Measurements from ENCODE around the gene RBBP5.

Gene RBBP5

GRCh38 chr1:205129447-205130029 is 7.8 kb upstream of the RBBP5 start:
- FAIRE-seq, result no peak

DNA sequence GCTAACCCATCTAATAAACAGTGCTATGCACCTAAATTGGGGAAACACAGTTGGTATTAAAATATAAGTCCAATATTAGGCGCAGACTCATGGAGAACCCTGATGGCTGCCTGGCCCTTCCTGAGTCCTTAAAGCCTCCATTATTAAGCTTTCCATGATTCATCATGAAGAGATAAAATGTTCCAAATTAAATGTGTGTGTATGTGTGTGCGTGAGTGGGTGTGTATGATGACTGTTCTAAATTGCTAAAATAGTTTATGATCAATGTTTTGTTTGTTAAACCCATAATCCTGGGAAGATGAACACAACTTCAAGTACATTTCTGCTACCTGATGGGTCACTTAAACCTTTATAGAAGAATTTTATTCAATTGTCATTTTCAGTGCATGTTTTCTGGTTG is 6.3 kb upstream of the RBBP5 start:
- FAIRE-seq, result no peak

GRCh38 chr1:205127646-205128045 is 5.9 kb upstream of the RBBP5 start:
- no peak for FAIRE-seq

- FAIRE-seq, result no peak
Measured at GRCh38 chr1:205124726-205125125, 2.9 kb upstream of the RBBP5 start.

DNA sequence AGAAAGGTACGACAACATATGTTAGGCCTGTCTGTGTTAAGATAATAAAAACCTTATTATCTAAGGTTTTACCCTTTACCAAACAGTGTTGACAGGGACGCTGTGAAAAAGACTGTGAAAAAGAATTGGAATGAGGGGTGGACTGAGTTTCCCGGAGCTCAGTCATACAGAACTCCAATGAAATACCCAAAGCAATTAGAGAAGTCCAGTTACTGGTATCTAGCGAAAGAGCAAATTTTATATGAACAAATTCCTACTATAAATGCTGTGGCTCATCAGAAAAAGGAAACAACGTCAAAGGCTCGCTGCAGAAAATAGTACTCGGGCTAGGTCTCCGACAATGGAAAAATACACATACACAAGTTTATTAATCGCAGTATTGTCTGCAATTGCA is 708 bp upstream of the RBBP5 start:
- no peak for FAIRE-seq

GRCh38 chr1:205118752-205119151 is 3.0 kb downstream of the RBBP5 start:
- no peak for FAIRE-seq

DNA sequence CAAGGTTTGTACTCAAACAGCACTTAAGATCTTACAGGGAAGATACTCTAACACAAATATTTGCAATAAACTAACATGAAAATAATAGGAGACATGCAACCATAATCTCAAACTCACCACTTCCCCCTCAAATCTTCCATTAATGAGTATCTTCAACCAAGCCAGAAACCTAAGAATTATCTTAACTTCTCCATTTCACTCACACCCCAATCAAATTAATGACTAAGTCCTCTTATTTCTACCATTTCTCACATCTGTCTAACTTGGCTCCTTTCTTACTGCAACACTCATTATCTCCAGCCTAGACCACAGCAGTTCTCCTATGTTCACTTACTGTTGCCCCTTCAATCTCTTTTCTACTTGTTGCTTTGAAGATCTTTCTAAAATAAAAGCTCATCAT is 10.4 kb downstream of the RBBP5 start:
- FAIRE-seq, result no peak

- no peak for FAIRE-seq
Measured at GRCh38 chr1:205109711-205110110, 12.1 kb downstream of the RBBP5 start.

GRCh38 chr1:205109269-205109668 is 12.5 kb downstream of the RBBP5 start:
- FAIRE-seq, result no peak

GRCh38 chr1:205108464-205108863 is 13.3 kb downstream of the RBBP5 start:
- FAIRE-seq, result no peak

- no peak for FAIRE-seq
Measured at GRCh38 chr1:205107327-205107726, 14.5 kb downstream of the RBBP5 start.

DNA sequence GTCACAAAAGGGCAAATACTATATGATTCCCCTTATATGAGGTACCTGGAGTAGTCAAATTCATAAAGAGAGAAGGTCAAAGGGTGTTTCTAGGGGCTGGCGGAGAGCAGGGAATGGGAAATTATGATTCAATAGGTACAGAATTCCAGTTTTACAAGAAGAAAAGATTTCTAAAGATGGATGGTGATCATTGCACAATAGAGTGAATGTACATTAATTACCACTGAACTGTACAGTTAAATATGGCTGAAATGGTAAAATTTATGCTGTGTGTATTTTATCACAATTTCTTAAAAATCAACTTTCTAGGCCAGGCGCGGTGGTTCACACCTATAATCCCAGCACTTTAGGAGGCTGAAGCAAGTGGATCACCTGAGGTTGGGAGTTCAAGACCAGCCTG is 19.4 kb downstream of the RBBP5 start:
- FAIRE-seq, result no peak

DNA sequence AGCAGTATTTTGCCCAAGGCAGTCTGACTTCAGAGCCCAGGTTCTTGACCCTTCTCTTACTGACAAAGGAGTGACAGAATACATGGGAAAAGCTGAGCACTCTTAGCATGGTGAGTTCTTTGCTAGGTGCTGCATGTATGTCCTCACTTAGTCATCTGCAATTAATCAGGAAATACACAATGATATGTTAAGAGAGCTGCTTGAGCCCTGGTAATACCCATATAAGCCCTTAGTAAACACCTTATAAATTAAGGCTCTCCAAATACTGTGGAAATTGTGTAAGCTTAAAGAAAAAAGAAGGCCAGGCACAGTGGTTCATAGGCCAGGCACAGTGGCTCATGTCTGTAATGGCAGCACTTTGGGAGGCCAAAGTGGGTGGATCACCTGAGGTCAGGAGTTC is 23.5 kb downstream of the RBBP5 start:
- FAIRE-seq, result no peak

- no peak for FAIRE-seq
Measured at GRCh38 chr1:205095422-205095821, 26.4 kb downstream of the RBBP5 start.

DNA sequence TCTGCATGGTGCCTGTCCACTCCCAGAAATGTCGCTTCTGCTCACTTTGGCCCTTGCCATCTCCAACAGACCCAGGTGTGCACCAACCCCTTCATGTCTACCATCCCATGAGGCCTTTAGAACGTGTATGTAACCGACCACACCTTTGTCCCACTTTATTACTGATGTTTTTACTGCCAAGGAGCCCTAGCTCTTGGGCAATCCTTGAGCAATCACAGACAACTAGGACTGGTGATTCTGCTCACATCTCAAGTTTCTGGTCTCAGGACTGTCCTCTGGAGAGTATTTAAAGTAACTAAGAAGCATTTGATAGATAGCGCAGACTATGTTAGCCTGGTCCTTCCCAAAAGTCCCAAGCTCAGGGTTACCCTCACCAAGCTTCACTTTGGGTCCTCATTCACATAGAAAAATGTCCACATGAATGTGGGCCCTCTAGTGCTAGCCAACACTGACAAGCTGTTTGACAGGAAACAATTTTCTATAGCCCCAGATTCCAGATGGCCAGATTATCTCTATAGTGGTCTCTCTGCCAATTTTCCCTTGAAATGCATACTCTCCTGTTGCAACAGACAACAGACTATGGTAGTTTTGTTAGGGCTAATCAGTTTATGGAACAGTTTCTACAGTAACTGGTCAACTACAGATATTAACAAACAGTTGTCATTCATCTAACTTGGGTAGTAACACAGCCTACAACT is 30.6 kb downstream of the RBBP5 start:
- no peak for FAIRE-seq

DNA sequence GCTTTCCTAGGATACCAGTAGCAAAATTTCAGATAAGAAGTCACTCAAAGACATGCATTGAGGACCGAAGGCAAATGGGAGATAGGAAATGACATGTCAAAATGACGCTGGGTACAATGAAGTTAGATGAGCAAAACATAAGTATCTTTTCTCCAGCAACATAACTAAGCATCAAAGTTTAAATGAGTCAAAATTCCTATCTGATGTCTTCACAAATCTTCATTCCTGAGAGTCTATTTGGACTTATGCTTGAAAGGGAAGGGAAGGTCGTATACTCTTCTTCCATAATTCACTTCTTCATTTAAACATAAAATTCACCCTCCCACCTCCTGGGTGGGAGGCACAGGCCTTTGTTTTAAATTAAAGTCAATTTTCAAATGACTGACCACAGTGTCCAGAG is 33.4 kb downstream of the RBBP5 start:
- FAIRE-seq, result no peak

GRCh38 chr1:205084360-205084759 is 37.4 kb downstream of the RBBP5 start, which contains the start of gene TMEM81:
TMEM81 (minus strand) TSS chr1:205084460; CDS start chr1:205084320, 140 bp downstream.
- FAIRE-seq, result no peak

GRCh38 chr1:205082431-205082830 is 39.3 kb downstream of the RBBP5 start:
- FAIRE-seq, result no peak

DNA sequence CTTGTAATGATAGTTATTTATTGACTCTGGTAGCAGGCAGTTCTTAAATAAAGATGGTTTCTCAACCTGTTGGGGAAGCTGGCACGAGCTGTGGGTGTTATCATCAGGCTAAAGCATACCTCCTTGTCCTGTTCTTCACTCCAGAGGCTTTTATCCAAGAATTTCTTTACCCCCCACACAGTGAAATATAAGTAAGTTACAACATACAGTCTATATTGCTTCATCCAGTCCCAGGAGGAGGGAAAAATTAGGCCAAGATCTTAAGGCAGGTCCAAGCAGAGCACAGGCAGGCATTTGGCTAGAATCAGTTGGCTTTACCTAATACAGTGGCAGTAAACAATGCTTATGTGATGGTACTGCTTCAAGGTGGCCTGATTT is 43.9 kb downstream of the RBBP5 start:
- FAIRE-seq, result no peak

- no peak for FAIRE-seq
Measured at GRCh38 chr1:205077158-205077933, 44.4 kb downstream of the RBBP5 start.

GRCh38 chr1:205076245-205076761 is 45.5 kb downstream of the RBBP5 start:
- FAIRE-seq, result no peak

- FAIRE-seq, result no peak
Measured at GRCh38 chr1:205075642-205076155, 46.1 kb downstream of the RBBP5 start.

DNA sequence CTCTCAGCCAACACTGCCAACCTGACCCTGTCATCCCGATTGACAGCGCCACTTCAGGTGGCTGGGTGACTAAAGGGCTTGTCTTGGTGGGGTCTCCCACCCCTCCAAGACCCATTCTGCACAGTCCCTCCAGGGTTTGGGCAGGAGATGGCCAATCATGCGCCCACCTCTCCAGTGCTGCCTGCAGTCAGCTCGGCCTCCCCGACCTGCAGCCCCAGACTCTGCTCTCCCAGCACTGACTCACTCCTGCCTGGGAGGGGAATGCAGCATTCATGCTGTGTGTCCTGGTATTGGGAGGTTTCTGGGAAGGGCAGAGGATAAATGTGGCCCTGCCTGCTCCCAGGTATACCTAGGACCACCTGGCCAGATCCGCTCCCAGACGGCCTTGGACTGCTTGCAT is 47.3 kb downstream of the RBBP5 start:
- no peak for FAIRE-seq

DNA sequence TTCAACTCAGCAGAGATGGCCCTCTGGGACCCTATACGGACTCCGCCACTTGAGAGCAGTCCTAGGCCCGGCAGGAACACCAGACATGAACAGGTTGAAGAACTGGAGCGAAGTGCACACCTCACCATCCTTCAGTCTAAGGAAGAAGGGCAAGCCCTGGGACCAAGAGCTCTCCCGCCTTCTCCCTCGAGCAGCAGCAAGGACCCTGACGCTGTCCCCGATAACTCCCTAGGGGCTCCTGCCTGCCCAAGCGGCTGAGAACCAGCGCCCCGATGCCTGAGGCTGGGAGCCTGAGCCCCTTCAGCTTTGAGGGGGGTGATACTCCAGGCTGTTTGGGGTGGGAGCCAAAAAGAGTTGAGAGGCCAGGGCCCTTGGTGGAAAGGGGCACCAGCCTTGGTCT is 47.7 kb downstream of the RBBP5 start:
- FAIRE-seq, result no peak
